Measurements from ENCODE around the gene KSR2. TPM values are rescaled to one million over a fixed set of nuclear protein-coding genes. Genes with fewer than 3 reads are reported as not detected.

KSR2 gene
- total RNA-seq, 1 experiment from 2014 or later = 0.15 TPM

GRCh38 chr12:117738233-117738632 is 230.6 kb downstream of the KSR2 start:
- in situ Hi-C loops (cut with HindIII; ENCODE audit: low pct_unique_long_range_greater_than_20kb, low sequenced_read_pairs) = no loop called here
- ATAC-seq (no peak), DNase-seq (ENCODE audit: low read depth, low spot score) (no peak)
- no peaks in the 10 kb centered on the region for H3K27me3 ChIP-seq (ENCODE audit: control insufficient read depth, insufficient read depth, low read length)
- ChIA-PET CTCF (no interaction called here), POLR2A (no interaction called here)
- BruUV-seq (replicated peaks) = no TSS peak
- H3K4me3 ChIP-seq (ENCODE audit: low read depth in 2 of 2, low read length in 2 of 2) = no peak overlapping the region
- H3K9me3 ChIP-seq (ENCODE audit: control insufficient read depth, insufficient read depth, low read depth, low read length) = no peaks in the 10 kb centered on the region
- intact Hi-C loops (cut with micrococcal nuclease; ENCODE audit: unreplicated experiment) = no loop called here
- TF ChIP-seq REST (IDR thresholded peaks at IDR 0.05; ENCODE audit: insufficient read depth in 1 of 2, low read depth in 2 of 2, low read length in 1 of 2) = no peak
- TF ChIP-seq SIN3A (IDR thresholded peaks at IDR 0.05; ENCODE audit: borderline replicate concordance, insufficient read depth, low read depth, low read length) = no peak
- no peak for TF ChIP-seq CTCF (IDR thresholded peaks at IDR 0.05)
- no peak for TF ChIP-seq TCF7L2 (IDR thresholded peaks at IDR 0.05; ENCODE audit: low read depth, low read length)
- TF ChIP-seq POLR2AphosphoS5 (IDR thresholded peaks at IDR 0.05; ENCODE audit: low read depth, low read length) = no peak
- no peaks in the 10 kb centered on the region; the same call in 1 of the 2 replicates for H3K36me3 ChIP-seq (ENCODE audit: control insufficient read depth, insufficient read depth, low read length)
- H3K4me1 ChIP-seq (ENCODE audit: control insufficient read depth, insufficient read depth, low read length) = no peaks in the 10 kb centered on the region
- no peak overlapping the region for H3K27ac ChIP-seq (ENCODE audit: low read length)

- Histone ChIP-seq H3K9me3 (ENCODE audit: control insufficient read depth, insufficient read depth, low read depth, low read length) (no peaks in the 10 kb centered on the region), H3K27ac (ENCODE audit: low read length) (no peak overlapping the region), H3K4me1 (ENCODE audit: control insufficient read depth, insufficient read depth, low read length) (no peaks in the 10 kb centered on the region), H3K4me3 (ENCODE audit: low read depth in 2 of 2, low read length in 2 of 2) (no peak overlapping the region), H3K36me3 (ENCODE audit: control insufficient read depth, insufficient read depth, low read length) (no peaks in the 10 kb centered on the region), H3K27me3 (ENCODE audit: control insufficient read depth, insufficient read depth, low read length) (no peaks in the 10 kb centered on the region; the same call in 1 of the 2 replicates)
- POLR2A ChIA-PET = no interaction called here
- intact Hi-C loops (cut with micrococcal nuclease; ENCODE audit: unreplicated experiment) = no loop called here
- CTCF ChIA-PET = no interaction called here
- no TSS peak for BruUV-seq (replicated peaks)
- no peak for TF ChIP-seq POLR2AphosphoS5 (IDR thresholded peaks at IDR 0.05; ENCODE audit: low read depth, low read length)
- TF ChIP-seq CTCF (IDR thresholded peaks at IDR 0.05) = no peak
- no peak for TF ChIP-seq TCF7L2 (IDR thresholded peaks at IDR 0.05; ENCODE audit: low read depth, low read length)
- TF ChIP-seq REST (IDR thresholded peaks at IDR 0.05; ENCODE audit: insufficient read depth in 1 of 2, low read depth in 2 of 2, low read length in 1 of 2) = no peak
- no peak for TF ChIP-seq SIN3A (IDR thresholded peaks at IDR 0.05; ENCODE audit: borderline replicate concordance, insufficient read depth, low read depth, low read length)
- in situ Hi-C loops (cut with HindIII; ENCODE audit: low pct_unique_long_range_greater_than_20kb, low sequenced_read_pairs) = no loop called here
- no peak for ATAC-seq
- DNase-seq (ENCODE audit: low read depth, low spot score) = no peak
These were observed 235.3 kb downstream of the KSR2 start for GRCh38 chr12:117733549-117733805.
